Loucy (cell line): Measurements from ENCODE around the gene HNRNPU.

ENCODE experiments used
- H2AFZ ChIP-seq: fragments of 200-600 bp; sonication (generic); 2 replicates; pipeline ENCODE4 v1.6.0; 2016; ENCODE audit warnings: antibody characterized with exemption, mild to moderate bottlenecking, low read length, moderate library complexity
- H3F3A ChIP-seq: fragments of 200-600 bp; 2 replicates; pipeline ENCODE4 v1.6.0; 2016; ENCODE audit warnings: antibody characterized with exemption, low read depth, mild to moderate bottlenecking
- H3K27me3 ChIP-seq: fragments of 200-600 bp; sonication (generic); 2 replicates; pipeline ENCODE4 v1.6.1; 2014; ENCODE audit warnings: low read length, mild to moderate bottlenecking; ENCODE audit not compliant: insufficient read depth, poor library complexity, severe bottlenecking
- H3K36me3 ChIP-seq: fragments of 200-600 bp; sonication (generic); 2 replicates; pipeline ENCODE4 v1.6.1; 2016; ENCODE audit warnings: low read length; ENCODE audit not compliant: insufficient read depth
- H3K4me1 ChIP-seq: fragments of 200-600 bp; sonication (generic); 2 replicates; pipeline ENCODE4 v1.5.1; 2014; ENCODE audit warnings: low read length, mild to moderate bottlenecking; ENCODE audit not compliant: insufficient read depth, poor library complexity, severe bottlenecking
- H3K4me2 ChIP-seq: fragments of 200-600 bp; sonication (generic); 2 replicates; pipeline ENCODE4 v1.6.0; 2014; ENCODE audit warnings: antibody characterized with exemption, low read length, low read depth, mild to moderate bottlenecking; ENCODE audit not compliant: poor library complexity, severe bottlenecking
- H3K4me3 ChIP-seq: fragments of 200-600 bp; sonication (generic); 2 replicates; pipeline ENCODE4 v1.5.1; 2014; ENCODE audit warnings: low read length, mild to moderate bottlenecking, mixed read lengths; ENCODE audit not compliant: poor library complexity, severe bottlenecking
- H3K79me2 ChIP-seq: fragments of 200-600 bp; sonication (generic); 2 replicates; pipeline ENCODE4 v1.6.1; 2014; ENCODE audit warnings: low read length; ENCODE audit not compliant: insufficient read depth
- H3K9ac ChIP-seq: fragments of 200-600 bp; sonication (generic); 2 replicates; pipeline ENCODE4 v1.6.0; 2014; ENCODE audit warnings: mild to moderate bottlenecking, low read depth, low read length, moderate library complexity; ENCODE audit not compliant: poor library complexity, severe bottlenecking
- H3K9me2 ChIP-seq: fragments of 200-600 bp; sonication (generic); replicated peaks from 2 replicates; pipeline ENCODE4 v1.6.1; 2016; ENCODE audit warnings: low read depth, low read length, mixed read lengths
- H3K9me3 ChIP-seq: fragments of 200-600 bp; sonication (generic); 2 replicates; pipeline ENCODE4 v1.6.1; 2014; ENCODE audit warnings: mild to moderate bottlenecking, antibody characterized with exemption, low read length, low read depth; ENCODE audit not compliant: insufficient read depth
- H4K20me1 ChIP-seq: fragments of 200-600 bp; sonication (generic); 2 replicates; pipeline ENCODE4 v1.6.0; 2014; ENCODE audit warnings: antibody characterized with exemption, low read length, mild to moderate bottlenecking; ENCODE audit not compliant: insufficient read depth, poor library complexity, severe bottlenecking
- EZH2phosphoT487 ChIP-seq: fragments of 200-600 bp; IDR thresholded peaks from 2 replicates; pipeline ENCODE4 v1.6.1; 2018; ENCODE audit warnings: antibody characterized with exemption, mild to moderate bottlenecking, moderate library complexity, borderline replicate concordance
- TF ChIP-seq, protein P1 (sequence below): fragments of 200-600 bp; sonication (generic); conservative IDR thresholded peaks from 2 replicates; pipeline ENCODE4 v1.5.1; 2014; ENCODE audit warnings: mild to moderate bottlenecking, antibody characterized with exemption, low read length

Gene HNRNPU

GRCh38 chr1:244869364-244869827 is 5.1 kb upstream of the HNRNPU start:
- H3K79me2 ChIP-seq, result peaks cover 9% of the 10 kb centered on the region; the same call in 1 of the 2 replicates
- H3K9me3 ChIP-seq, result no peaks in the 10 kb centered on the region
- no peak overlapping the region for H3K9ac ChIP-seq
- H2AFZ ChIP-seq, result no peak overlapping the region
- no peak overlapping the region for H3K4me3 ChIP-seq
- no peaks in the 10 kb centered on the region for H3K9me2 ChIP-seq
- TF ChIP-seq EZH2phosphoT487, result no peak
- TF ChIP-seq, protein P1, sequence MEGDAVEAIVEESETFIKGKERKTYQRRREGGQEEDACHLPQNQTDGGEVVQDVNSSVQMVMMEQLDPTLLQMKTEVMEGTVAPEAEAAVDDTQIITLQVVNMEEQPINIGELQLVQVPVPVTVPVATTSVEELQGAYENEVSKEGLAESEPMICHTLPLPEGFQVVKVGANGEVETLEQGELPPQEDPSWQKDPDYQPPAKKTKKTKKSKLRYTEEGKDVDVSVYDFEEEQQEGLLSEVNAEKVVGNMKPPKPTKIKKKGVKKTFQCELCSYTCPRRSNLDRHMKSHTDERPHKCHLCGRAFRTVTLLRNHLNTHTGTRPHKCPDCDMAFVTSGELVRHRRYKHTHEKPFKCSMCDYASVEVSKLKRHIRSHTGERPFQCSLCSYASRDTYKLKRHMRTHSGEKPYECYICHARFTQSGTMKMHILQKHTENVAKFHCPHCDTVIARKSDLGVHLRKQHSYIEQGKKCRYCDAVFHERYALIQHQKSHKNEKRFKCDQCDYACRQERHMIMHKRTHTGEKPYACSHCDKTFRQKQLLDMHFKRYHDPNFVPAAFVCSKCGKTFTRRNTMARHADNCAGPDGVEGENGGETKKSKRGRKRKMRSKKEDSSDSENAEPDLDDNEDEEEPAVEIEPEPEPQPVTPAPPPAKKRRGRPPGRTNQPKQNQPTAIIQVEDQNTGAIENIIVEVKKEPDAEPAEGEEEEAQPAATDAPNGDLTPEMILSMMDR, result no peak
- H3K36me3 ChIP-seq, result no peaks in the 10 kb centered on the region
- no peaks in the 10 kb centered on the region for H4K20me1 ChIP-seq
- no peak overlapping the region for H3K4me2 ChIP-seq
- H3F3A ChIP-seq, result peaks cover 3% of the 10 kb centered on the region; the same call in 1 of the 2 replicates
- H3K4me1 ChIP-seq, result peaks cover 16% of the 10 kb centered on the region
- H3K27me3 ChIP-seq, result no peaks in the 10 kb centered on the region

GRCh38 chr1:244868484-244869363 is 4.4 kb upstream of the HNRNPU start:
- Histone ChIP-seq H3K4me3 (no peak overlapping the region), H3K27me3 (peaks cover 5% of the 10 kb centered on the region), H3K4me2 (no peak overlapping the region), H3K9me3 (no peaks in the 10 kb centered on the region), H3K9ac (no peak overlapping the region), H3K79me2 (peaks cover 15% of the 10 kb centered on the region), H3F3A (peaks cover 3% of the 10 kb centered on the region; the same call in 1 of the 2 replicates), H2AFZ (no peak overlapping the region), H3K9me2 (no peaks in the 10 kb centered on the region), H3K36me3 (no peaks in the 10 kb centered on the region), H4K20me1 (peaks cover 5% of the 10 kb centered on the region), H3K4me1 (peaks cover 16% of the 10 kb centered on the region)
- TF ChIP-seq, protein P1, result no peak
- TF ChIP-seq EZH2phosphoT487, result no peak

DNA sequence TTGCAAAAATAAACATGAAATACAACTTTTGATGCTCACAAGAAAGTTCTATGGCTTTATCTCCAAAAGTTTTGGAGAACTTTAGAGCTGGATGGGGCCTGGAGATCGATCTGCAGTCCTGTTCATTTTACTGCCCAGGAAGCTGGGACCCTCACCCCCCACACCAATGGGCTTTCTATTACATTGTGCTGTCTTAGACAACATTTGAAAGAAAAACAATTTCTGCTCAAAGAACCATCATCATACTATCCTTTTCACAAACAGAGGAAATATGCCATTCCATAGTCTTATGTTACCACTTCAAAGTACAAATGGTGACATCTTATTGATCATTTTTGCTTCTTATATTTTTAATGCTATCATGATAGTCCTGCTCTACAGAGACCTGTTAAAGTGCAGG is 2.0 kb upstream of the HNRNPU start:
- Histone ChIP-seq H4K20me1 (peaks cover 22% of the 10 kb centered on the region), H3K9ac (peak overlapping the region; percentile 99), H3K36me3 (peaks cover 9% of the 10 kb centered on the region), H3K4me3 (no peak overlapping the region), H2AFZ (no peak overlapping the region), H3K9me3 (no peaks in the 10 kb centered on the region), H3K79me2 (peaks cover 38% of the 10 kb centered on the region), H3K4me1 (peaks cover 16% of the 10 kb centered on the region), H3F3A (peaks cover 3% of the 10 kb centered on the region; the same call in 1 of the 2 replicates), H3K9me2 (no peaks in the 10 kb centered on the region), H3K4me2 (peak overlapping the region; percentile 84), H3K27me3 (peaks cover 10% of the 10 kb centered on the region)
- TF ChIP-seq, protein P1, result no peak
- TF ChIP-seq EZH2phosphoT487, result no peak
